ENCODE measurements around the gene RBM25. TPM values are rescaled to one million over a fixed set of nuclear protein-coding genes. Genes with fewer than 3 reads are reported as not detected.

Gene RBM25
- total and polyA plus RNA-seq, 2 experiments from 2014 or later = 42.3 to 52.2 TPM

- no peak for TF ChIP-seq EZH2phosphoT487 (IDR thresholded peaks at IDR 0.05; ENCODE audit: low read depth, severe bottlenecking, unreplicated experiment)
- H3K4me1 ChIP-seq (ENCODE audit: insufficient read depth) = peaks cover 16% of the 10 kb centered on the region
- peak overlapping the region; percentile 38 for H3K4me3 ChIP-seq
- H3K27me3 ChIP-seq = no peaks in the 10 kb centered on the region
- no peaks in the 10 kb centered on the region for H3K36me3 ChIP-seq (replicated peaks; ENCODE audit: insufficient read depth, low read depth)
- no peaks in the 10 kb centered on the region for H3K9me3 ChIP-seq (ENCODE audit: low read depth)
- peaks cover 53% of the 10 kb centered on the region for H3K79me2 ChIP-seq
- WGBS (ENCODE audit: low lambda C conversion rate, missing lambda C conversion rate) = 1% methylated on average over 27 of the region's 27 CpGs
- DNase-seq (ENCODE audit: low spot score) = peak; percentile 51
- H3K27ac ChIP-seq = peak overlapping the region; percentile 93
- peak overlapping the region; percentile 26 for H2AFZ ChIP-seq
- H3K9me2 ChIP-seq (replicated peaks; ENCODE audit: insufficient read depth) = no peaks in the 10 kb centered on the region
- H3K4me2 ChIP-seq = peak overlapping the region; percentile 73
- peaks cover 50% of the 10 kb centered on the region for H4K20me1 ChIP-seq (ENCODE audit: insufficient read depth, poor library complexity, severe bottlenecking)
Observed at GRCh38 chr14:73058922-73059673, 764 bp downstream of the RBM25 start.

GRCh38 chr14:73069585-73069984 is 11.3 kb downstream of the RBM25 start:
- H3K4me1 ChIP-seq (ENCODE audit: insufficient read depth) = no peaks in the 10 kb centered on the region
- TF ChIP-seq EZH2phosphoT487 (IDR thresholded peaks at IDR 0.05; ENCODE audit: low read depth, severe bottlenecking, unreplicated experiment) = no peak
- no peak for TF ChIP-seq EZH2 (IDR thresholded peaks at IDR 0.05; ENCODE audit: borderline replicate concordance)
- no peak for TF ChIP-seq CTCF (IDR thresholded peaks at IDR 0.05; ENCODE audit: poor library complexity)
- H2AFZ ChIP-seq = no peak overlapping the region
- H3K36me3 ChIP-seq (replicated peaks; ENCODE audit: insufficient read depth, low read depth) = peaks cover 4% of the 10 kb centered on the region
- no peak for DNase-seq (ENCODE audit: low spot score)
- no peaks in the 10 kb centered on the region for H3K27me3 ChIP-seq
- no peak overlapping the region for H3K4me3 ChIP-seq
- H3K9me2 ChIP-seq (replicated peaks; ENCODE audit: insufficient read depth) = no peaks in the 10 kb centered on the region
- H3K4me2 ChIP-seq = no peak overlapping the region
- no peaks in the 10 kb centered on the region for H3K9me3 ChIP-seq (ENCODE audit: low read depth)
- H3K79me2 ChIP-seq = peaks cover 100% of the 10 kb centered on the region
- no peak overlapping the region for H3K27ac ChIP-seq
- H4K20me1 ChIP-seq (ENCODE audit: insufficient read depth, poor library complexity, severe bottlenecking) = peaks cover 91% of the 10 kb centered on the region
- 100% methylated on average over 4 of the region's 4 CpGs for WGBS (ENCODE audit: low lambda C conversion rate, missing lambda C conversion rate)

- H3K4me3 ChIP-seq = no peak overlapping the region
- H3K36me3 ChIP-seq (replicated peaks; ENCODE audit: insufficient read depth, low read depth) = peaks cover 5% of the 10 kb centered on the region
- H3K9me2 ChIP-seq (replicated peaks; ENCODE audit: insufficient read depth) = no peaks in the 10 kb centered on the region
- peaks cover 6% of the 10 kb centered on the region for H4K20me1 ChIP-seq (ENCODE audit: insufficient read depth, poor library complexity, severe bottlenecking)
- DNase-seq (ENCODE audit: low spot score) = no peak
- H3K27me3 ChIP-seq = no peaks in the 10 kb centered on the region
- WGBS (ENCODE audit: low lambda C conversion rate, missing lambda C conversion rate) = 98% methylated on average over 2 of the region's 2 CpGs
- no peak overlapping the region for H3K4me2 ChIP-seq
- H3K27ac ChIP-seq = no peak overlapping the region
- no peak overlapping the region for H2AFZ ChIP-seq
- H3K9me3 ChIP-seq (ENCODE audit: low read depth) = no peaks in the 10 kb centered on the region
- TF ChIP-seq EZH2phosphoT487 (IDR thresholded peaks at IDR 0.05; ENCODE audit: low read depth, severe bottlenecking, unreplicated experiment) (no peak), EZH2 (IDR thresholded peaks at IDR 0.05; ENCODE audit: borderline replicate concordance) (no peak), CTCF (IDR thresholded peaks at IDR 0.05; ENCODE audit: poor library complexity) (no peak)
- no peaks in the 10 kb centered on the region for H3K4me1 ChIP-seq (ENCODE audit: insufficient read depth)
- peaks cover 76% of the 10 kb centered on the region for H3K79me2 ChIP-seq
Observed at GRCh38 chr14:73091044-73091443, 32.7 kb downstream of the RBM25 start.

- WGBS (ENCODE audit: low lambda C conversion rate, missing lambda C conversion rate) = 96% methylated on average over 11 of the region's 11 CpGs
- peaks cover 30% of the 10 kb centered on the region for H3K79me2 ChIP-seq
- no peaks in the 10 kb centered on the region for H3K36me3 ChIP-seq (replicated peaks; ENCODE audit: insufficient read depth, low read depth)
- H3K4me3 ChIP-seq = no peak overlapping the region
- no peak for TF ChIP-seq CTCF (IDR thresholded peaks at IDR 0.05; ENCODE audit: poor library complexity)
- TF ChIP-seq EZH2 (IDR thresholded peaks at IDR 0.05; ENCODE audit: borderline replicate concordance) = no peak
- no peak for TF ChIP-seq EZH2phosphoT487 (IDR thresholded peaks at IDR 0.05; ENCODE audit: low read depth, severe bottlenecking, unreplicated experiment)
- no peaks in the 10 kb centered on the region for H3K9me3 ChIP-seq (ENCODE audit: low read depth)
- no peak overlapping the region for H3K4me2 ChIP-seq
- no peak for DNase-seq (ENCODE audit: low spot score)
- H3K4me1 ChIP-seq (ENCODE audit: insufficient read depth) = no peaks in the 10 kb centered on the region
- no peak overlapping the region for H2AFZ ChIP-seq
- H3K27me3 ChIP-seq = no peaks in the 10 kb centered on the region
- H3K9me2 ChIP-seq (replicated peaks; ENCODE audit: insufficient read depth) = no peaks in the 10 kb centered on the region
- peaks cover 9% of the 10 kb centered on the region for H4K20me1 ChIP-seq (ENCODE audit: insufficient read depth, poor library complexity, severe bottlenecking)
- H3K27ac ChIP-seq = no peak overlapping the region
Observed at GRCh38 chr14:73097421-73097820, 39.1 kb downstream of the RBM25 start.
